NT2/D1 (cell line): ENCODE results near the gene SEH1L.

Source experiments
- SUZ12 ChIP-seq: IDR thresholded peaks from 2 replicates; pipeline ENCODE4 v1.6.1; 2011; ENCODE audit not compliant: insufficient read length, insufficient read depth; ENCODE audit errors: extremely low read depth
- YY1 ChIP-seq: IDR thresholded peaks from 2 replicates; pipeline ENCODE4 v1.6.1; 2011; ENCODE audit not compliant: insufficient read length, insufficient read depth
- ZNF274 ChIP-seq: IDR thresholded peaks from 2 replicates; pipeline ENCODE4 v1.6.1; 2011; ENCODE audit warnings: mild to moderate bottlenecking, low read depth, low read length

DNA sequence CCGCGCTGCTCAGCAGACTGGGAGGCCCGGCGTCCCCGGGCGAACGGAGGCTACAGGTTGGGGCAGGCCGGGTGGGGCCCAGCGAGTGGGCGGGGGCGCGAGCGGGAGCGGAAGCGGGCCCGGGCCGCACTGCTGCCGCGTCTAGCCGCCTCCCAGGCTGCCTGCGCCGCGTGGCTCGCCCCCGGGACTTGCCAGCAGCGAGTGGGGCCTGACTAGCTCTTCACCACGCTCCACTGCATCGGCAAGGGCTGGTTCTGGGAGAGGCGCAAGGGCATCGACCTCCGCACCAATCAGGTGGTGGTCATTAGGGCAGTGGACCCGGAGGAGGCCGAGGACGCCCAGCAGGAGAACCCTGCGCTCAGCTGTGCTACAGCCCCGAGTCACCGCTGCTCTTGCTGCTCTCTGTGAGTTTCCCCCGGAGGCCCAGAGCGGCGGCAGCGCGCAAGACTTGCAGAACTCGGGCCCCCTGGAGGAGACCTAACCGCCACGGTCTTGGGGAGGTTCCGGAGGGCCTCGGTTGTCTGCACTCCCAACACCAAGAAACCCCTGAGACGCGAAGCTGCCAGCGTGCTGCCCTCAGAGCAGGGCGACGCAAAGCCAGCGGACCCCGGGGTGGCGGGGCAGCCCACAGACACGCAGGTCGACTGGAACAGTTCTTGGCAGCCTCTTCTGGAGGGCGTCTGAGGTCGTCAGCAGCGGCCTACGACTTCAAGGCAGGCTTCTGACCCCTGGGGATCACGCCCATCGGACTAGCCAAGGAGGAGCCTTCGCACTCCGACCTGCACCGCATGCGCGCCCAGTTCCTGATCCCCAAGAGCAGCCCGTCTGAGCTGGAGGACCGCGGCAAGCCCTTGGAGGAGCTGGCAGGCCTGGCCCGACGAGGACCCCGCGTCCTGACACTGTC, 36.5 kb upstream of the SEH1L start:
- TF ChIP-seq ZNF274: no peak
- TF ChIP-seq SUZ12: no peak
- TF ChIP-seq YY1: no peak
